Measurements from ENCODE around the gene PRDX6.

- TF ChIP-seq CTCF (IDR thresholded peaks at IDR 0.05; ENCODE audit: low read length) (no peak), EZH2phosphoT487 (IDR thresholded peaks at IDR 0.05; ENCODE audit: low read length) (no peak)
These were observed 32.7 kb downstream of the PRDX6 start for GRCh38 chr1:173509797-173510196.
